Activated CD8-positive, alpha-beta memory T cell treated with anti-CD3 and anti-CD28 coated beads, Interleukin-2, amount 50 U/mL, for 24 hours (primary cell): Measurements from ENCODE around the gene OSBPL1A.

Source experiments
- DNase-seq: peaks from one replicate; pipeline ENCODE4 v3.0.0-alpha.2; 2020; ENCODE audit errors: extremely low read depth

Gene OSBPL1A

GRCh38 chr18:24219561-24220317 is 177.9 kb downstream of the OSBPL1A start:
- no peak for DNase-seq

- DNase-seq = no peak
Observed at GRCh38 chr18:24214913-24215312, 182.7 kb downstream of the OSBPL1A start.

- DNase-seq = no peak
Observed at GRCh38 chr18:24214144-24214543, 183.5 kb downstream of the OSBPL1A start.

- DNase-seq = no peak
Observed at GRCh38 chr18:24212939-24213338, 184.7 kb downstream of the OSBPL1A start.

GRCh38 chr18:24209558-24209957 is 188.1 kb downstream of the OSBPL1A start:
- DNase-seq = no peak

- no peak for DNase-seq
Observed at GRCh38 chr18:24208270-24209035, 189.2 kb downstream of the OSBPL1A start.

- no peak for DNase-seq
Observed at GRCh38 chr18:24204904-24205303, 192.7 kb downstream of the OSBPL1A start.

GRCh38 chr18:24201699-24202687 is 195.6 kb downstream of the OSBPL1A start:
- no peak for DNase-seq

- DNase-seq = no peak
Observed at GRCh38 chr18:24200494-24201290, 196.9 kb downstream of the OSBPL1A start.

- DNase-seq = no peak
Observed at GRCh38 chr18:24199372-24199962, 198.2 kb downstream of the OSBPL1A start.

GRCh38 chr18:24198461-24198860 is 199.2 kb downstream of the OSBPL1A start:
- DNase-seq = no peak

GRCh38 chr18:24197412-24197811 is 200.2 kb downstream of the OSBPL1A start:
- no peak for DNase-seq

- no peak for DNase-seq
Observed at GRCh38 chr18:24196764-24197163, 200.9 kb downstream of the OSBPL1A start.

- DNase-seq = no peak
Observed at GRCh38 chr18:24195296-24196053, 202.1 kb downstream of the OSBPL1A start.

- no peak for DNase-seq
Observed at GRCh38 chr18:24190590-24190989, 207.0 kb downstream of the OSBPL1A start.

GRCh38 chr18:24189664-24190346 is 207.8 kb downstream of the OSBPL1A start:
- no peak for DNase-seq

- no peak for DNase-seq
Observed at GRCh38 chr18:24189007-24189528, 208.6 kb downstream of the OSBPL1A start.

GRCh38 chr18:24188120-24188519 is 209.5 kb downstream of the OSBPL1A start:
- no peak for DNase-seq

- DNase-seq = no peak
Observed at GRCh38 chr18:24187689-24188088, 209.9 kb downstream of the OSBPL1A start.
